NT2/D1 (cell line): ENCODE results near the gene CERS6.
"Not testable (repeated sequence)": the region's sequence is repeated elsewhere in the genome, so short reads cannot be mapped to it uniquely, and the experiment has no call there.

Source experiments
- DNase-seq: peaks from one replicate; pipeline ENCODE4 v3.0.0-alpha.2; 2011; ENCODE audit warnings: low read depth, low spot score
- H3K27me3 ChIP-seq: 2 replicates; pipeline ENCODE4 v1.6.0; 2011; ENCODE audit warnings: mild to moderate bottlenecking; ENCODE audit not compliant: insufficient read length, insufficient read depth
- H3K36me3 ChIP-seq: 2 replicates; pipeline ENCODE4 v1.6.1; 2011; ENCODE audit warnings: mild to moderate bottlenecking, low read length, mixed read lengths; ENCODE audit not compliant: insufficient read depth, insufficient read length
- H3K4me1 ChIP-seq: 2 replicates; pipeline ENCODE4 v1.5.1; 2011; ENCODE audit not compliant: insufficient read depth, insufficient read length
- H3K4me3 ChIP-seq: 2 replicates; pipeline ENCODE4 v1.5.1; 2011; ENCODE audit warnings: low read depth; ENCODE audit not compliant: insufficient read length
- H3K9ac ChIP-seq: 2 replicates; pipeline ENCODE4 v1.6.0; 2011; ENCODE audit warnings: low read depth; ENCODE audit not compliant: insufficient read length
- H3K9me3 ChIP-seq: 2 replicates; pipeline ENCODE4 v1.5.1; 2011; ENCODE audit warnings: mild to moderate bottlenecking, low read length; ENCODE audit not compliant: insufficient read depth
- SUZ12 ChIP-seq: IDR thresholded peaks from 2 replicates; pipeline ENCODE4 v1.6.1; 2011; ENCODE audit not compliant: insufficient read length, insufficient read depth; ENCODE audit errors: extremely low read depth
- YY1 ChIP-seq: IDR thresholded peaks from 2 replicates; pipeline ENCODE4 v1.6.1; 2011; ENCODE audit not compliant: insufficient read length, insufficient read depth
- ZNF274 ChIP-seq: IDR thresholded peaks from 2 replicates; pipeline ENCODE4 v1.6.1; 2011; ENCODE audit warnings: mild to moderate bottlenecking, low read depth, low read length

Gene CERS6

GRCh38 chr2:168455645-168456520 is at the start of gene CERS6:
Gene CERS6, plus strand, starts transcription at chr2:168456272. Its CDS starts 177 bp downstream, at chr2:168456449.
- TF ChIP-seq ZNF274: no peak
- TF ChIP-seq YY1: no peak
- no peak for TF ChIP-seq SUZ12
- Histone ChIP-seq H3K36me3 (peaks cover 8% of the 10 kb centered on the region), H3K4me1 (peaks cover 2% of the 10 kb centered on the region), H3K27me3 (peaks cover 6% of the 10 kb centered on the region), H3K4me3 (peak within 1 kb of the TSS; percentile 93), H3K9me3 (0 out of 2 replicates have a peak, but pooled peaks cover 11% of the 10 kb centered on the region), H3K9ac (peak within 1 kb of the TSS; percentile 93)
- DNase-seq: peak; percentile 82

DNA sequence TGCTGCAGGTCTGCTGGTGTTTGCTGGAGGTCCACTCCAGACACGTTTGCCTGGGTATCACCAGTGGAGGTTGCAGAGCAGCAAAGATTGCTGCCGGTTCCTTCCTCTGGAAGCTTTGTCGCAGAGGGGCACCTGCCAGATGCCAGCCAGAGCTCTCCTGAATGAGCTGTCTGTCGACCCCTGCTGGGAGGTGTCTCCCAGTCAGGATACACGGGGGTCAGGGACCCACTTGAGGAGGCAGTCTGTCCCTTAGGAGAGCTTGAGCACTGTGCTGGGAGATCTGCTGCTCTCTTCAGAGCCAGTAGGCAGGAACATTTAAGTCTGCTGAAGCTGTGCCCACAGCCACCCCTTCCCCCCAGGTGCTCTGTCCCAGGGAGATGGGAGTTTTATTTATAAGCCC is 43.8 kb upstream of the CERS6 start:
- not testable (repeated sequence) for H3K4me1 ChIP-seq, H3K36me3 ChIP-seq, DNase-seq, H3K27me3 ChIP-seq, H3K9ac ChIP-seq, H3K4me3 ChIP-seq
- peaks cover 34% of the 10 kb centered on the region for H3K9me3 ChIP-seq

DNA sequence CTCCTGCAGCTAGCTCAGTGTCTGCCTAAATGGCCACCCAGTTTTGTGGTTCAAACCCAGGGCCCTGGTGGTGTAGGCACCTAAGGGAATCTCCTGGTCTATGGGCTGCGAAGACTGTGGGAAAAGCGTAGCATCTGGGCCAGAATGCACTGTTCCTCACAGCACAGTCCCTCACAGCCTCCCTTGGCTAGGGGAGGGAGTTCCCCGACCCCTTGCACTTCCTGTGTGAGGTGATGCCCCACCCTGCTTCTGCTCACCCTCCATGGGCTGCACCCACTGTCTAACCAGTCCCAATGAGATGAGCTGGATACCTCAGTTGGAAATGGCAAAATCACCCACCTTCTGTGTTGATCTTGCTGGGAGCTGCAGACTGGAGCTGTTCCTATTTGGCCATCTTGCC is 43.0 kb upstream of the CERS6 start:
- not testable (repeated sequence) for H3K36me3 ChIP-seq, DNase-seq, H3K4me1 ChIP-seq, H3K27me3 ChIP-seq, H3K4me3 ChIP-seq, H3K9ac ChIP-seq
- peaks cover 34% of the 10 kb centered on the region for H3K9me3 ChIP-seq

- TF ChIP-seq ZNF274 (no peak), SUZ12 (no peak), YY1 (no peak)
- Histone ChIP-seq H3K9me3 (peaks cover 34% of the 10 kb centered on the region), H3K36me3 (no peaks in the 10 kb centered on the region), H3K27me3 (no peaks in the 10 kb centered on the region), H3K4me1 (no peaks in the 10 kb centered on the region), H3K4me3 (no peak overlapping the region), H3K9ac (no peak overlapping the region)
- DNase-seq: no peak
Measured at GRCh38 chr2:168416555-168416954, 39.5 kb upstream of the CERS6 start.

DNA sequence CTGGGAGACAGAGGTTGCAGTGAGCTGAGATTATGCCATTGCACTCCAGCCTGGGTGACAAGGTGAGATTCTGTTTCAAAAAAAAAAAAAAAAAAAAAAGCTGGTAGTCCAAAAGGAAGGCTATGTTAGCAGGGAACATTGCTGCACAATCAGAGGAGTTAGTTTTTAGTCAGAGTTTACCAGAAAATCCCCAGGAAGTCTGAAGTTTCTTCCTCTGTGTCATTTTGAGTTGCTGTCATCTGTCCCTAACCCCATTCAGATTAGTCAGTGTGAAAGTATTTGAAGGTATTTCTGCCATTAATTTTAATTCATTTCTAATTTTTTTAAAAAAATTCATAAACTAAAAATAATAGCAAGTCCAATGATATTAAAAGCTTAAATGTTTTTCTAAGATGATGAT is 33.5 kb upstream of the CERS6 start:
- no peaks in the 10 kb centered on the region for H3K36me3 ChIP-seq
- H3K4me1 ChIP-seq: no peaks in the 10 kb centered on the region
- H3K9me3 ChIP-seq: no peaks in the 10 kb centered on the region
- TF ChIP-seq YY1 (no peak), SUZ12 (no peak), ZNF274 (no peak)
- H3K4me3 ChIP-seq: no peak overlapping the region
- H3K27me3 ChIP-seq: no peaks in the 10 kb centered on the region
- no peak overlapping the region for H3K9ac ChIP-seq
- DNase-seq: no peak

DNA sequence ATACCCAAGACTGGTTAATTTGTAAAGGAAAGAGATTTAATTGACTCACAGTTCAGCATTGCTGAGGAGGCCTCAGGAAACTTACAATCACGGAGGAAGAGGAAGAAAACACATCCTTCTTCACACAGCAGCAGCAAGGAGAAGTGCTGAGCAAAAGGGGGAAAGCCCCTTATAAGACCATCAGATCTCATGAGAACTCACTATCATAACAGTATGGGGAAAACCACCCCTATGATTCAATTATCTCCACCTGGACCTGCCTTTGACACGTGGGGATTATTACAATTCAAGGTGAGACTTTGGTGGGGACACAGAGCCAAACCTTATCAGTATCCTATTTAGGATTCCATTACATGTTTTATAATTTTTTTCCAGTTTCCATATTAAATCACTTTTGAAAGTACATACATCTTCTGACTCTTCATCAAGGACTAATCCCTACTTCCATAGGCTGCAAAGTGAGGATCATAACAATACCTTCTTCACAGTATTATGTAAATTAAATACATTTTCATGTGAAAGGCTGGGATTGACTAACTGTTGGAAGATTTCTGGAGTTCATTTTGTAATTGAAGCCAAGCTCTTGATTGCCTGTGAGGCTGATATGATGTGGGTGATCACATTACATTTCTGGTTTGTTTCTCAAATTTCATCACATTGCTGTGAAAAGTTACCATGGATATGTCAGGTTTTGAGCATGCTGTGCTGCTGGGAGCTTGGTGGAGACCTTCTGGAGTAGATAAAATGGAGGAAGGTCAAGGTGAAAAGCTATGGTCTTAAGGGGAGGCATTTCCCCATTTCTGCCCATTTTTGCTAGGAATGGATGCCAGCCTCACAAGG is 31.7 kb upstream of the CERS6 start:
- H3K9ac ChIP-seq: no peak overlapping the region

DNA sequence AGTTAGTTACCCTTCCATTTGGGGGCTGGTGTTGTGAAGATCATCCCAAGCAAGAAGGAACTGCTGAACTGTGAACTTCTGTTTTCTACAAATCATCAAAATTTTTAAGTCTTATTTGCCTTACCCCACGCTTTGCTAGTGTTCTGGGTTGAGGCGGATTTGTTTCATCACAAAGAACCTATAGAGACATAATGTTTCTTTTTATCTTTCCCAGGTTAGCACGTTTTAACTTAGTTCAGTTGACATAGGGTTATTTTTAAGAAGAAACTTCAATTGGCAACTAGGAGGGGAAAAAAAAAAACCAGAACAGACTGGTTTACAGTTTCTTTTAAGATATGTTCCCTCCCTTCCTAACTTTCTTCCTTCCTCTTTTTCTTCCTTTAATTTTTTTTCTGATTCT is 31.1 kb upstream of the CERS6 start:
- TF ChIP-seq YY1: no peak
- no peak for TF ChIP-seq ZNF274
- no peak for TF ChIP-seq SUZ12
- no peak for DNase-seq
- no peak overlapping the region for H3K4me3 ChIP-seq
- no peaks in the 10 kb centered on the region for H3K27me3 ChIP-seq
- no peaks in the 10 kb centered on the region for H3K4me1 ChIP-seq
- no peaks in the 10 kb centered on the region for H3K36me3 ChIP-seq
- no peak overlapping the region for H3K9ac ChIP-seq
- no peaks in the 10 kb centered on the region for H3K9me3 ChIP-seq

More for the DNA sequence above, 31.7 kb upstream of the CERS6 start:
- no peaks in the 10 kb centered on the region for H3K9me3 ChIP-seq
- no peak for DNase-seq
- no peaks in the 10 kb centered on the region for H3K4me1 ChIP-seq
- H3K36me3 ChIP-seq: no peaks in the 10 kb centered on the region
- no peak for TF ChIP-seq YY1
- TF ChIP-seq SUZ12: no peak
- TF ChIP-seq ZNF274: no peak
- H3K27me3 ChIP-seq: no peaks in the 10 kb centered on the region
- H3K4me3 ChIP-seq: no peak overlapping the region
